ENCODE data around the gene LDHB.

LDHB gene

GRCh38 chr12:21617030-21617429, 40.6 kb downstream of the LDHB start:
- no peak for ATAC-seq
- TF ChIP-seq ISL1 (CRISPR knock-in tag; IDR thresholded peaks at IDR 0.05) (no peak), TCF4 (CRISPR knock-in tag; IDR thresholded peaks at IDR 0.05; ENCODE audit: borderline replicate concordance) (no peak), RARB (CRISPR knock-in tag; IDR thresholded peaks at IDR 0.05) (no peak), ZNF565 (CRISPR knock-in tag; conservative IDR thresholded peaks at IDR 0.05; ENCODE audit: low read depth) (no peak), OSR1 (CRISPR knock-in tag; IDR thresholded peaks at IDR 0.05) (no peak), PPARA (CRISPR knock-in tag; IDR thresholded peaks at IDR 0.05; ENCODE audit: borderline replicate concordance) (no peak)
- TF ChIP-seq, protein P1, sequence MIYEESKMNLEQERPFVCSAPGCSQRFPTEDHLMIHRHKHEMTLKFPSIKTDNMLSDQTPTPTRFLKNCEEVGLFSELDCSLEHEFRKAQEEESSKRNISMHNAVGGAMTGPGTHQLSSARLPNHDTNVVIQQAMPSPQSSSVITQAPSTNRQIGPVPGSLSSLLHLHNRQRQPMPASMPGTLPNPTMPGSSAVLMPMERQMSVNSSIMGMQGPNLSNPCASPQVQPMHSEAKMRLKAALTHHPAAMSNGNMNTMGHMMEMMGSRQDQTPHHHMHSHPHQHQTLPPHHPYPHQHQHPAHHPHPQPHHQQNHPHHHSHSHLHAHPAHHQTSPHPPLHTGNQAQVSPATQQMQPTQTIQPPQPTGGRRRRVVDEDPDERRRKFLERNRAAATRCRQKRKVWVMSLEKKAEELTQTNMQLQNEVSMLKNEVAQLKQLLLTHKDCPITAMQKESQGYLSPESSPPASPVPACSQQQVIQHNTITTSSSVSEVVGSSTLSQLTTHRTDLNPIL (CRISPR knock-in tag; IDR thresholded peaks at IDR 0.05; ENCODE audit: low read depth) = no peak

- TF ChIP-seq RARB (CRISPR knock-in tag; IDR thresholded peaks at IDR 0.05) (no peak), ZFP3 (CRISPR knock-in tag; IDR thresholded peaks at IDR 0.05) (no peak), SNAI2 (CRISPR knock-in tag; IDR thresholded peaks at IDR 0.05) (no peak), OSR1 (CRISPR knock-in tag; IDR thresholded peaks at IDR 0.05) (no peak), CSDC2 (CRISPR knock-in tag; IDR thresholded peaks at IDR 0.05) (no peak), GLIS3 (CRISPR knock-in tag; IDR thresholded peaks at IDR 0.05) (no peak), ESRRG (CRISPR knock-in tag; IDR thresholded peaks at IDR 0.05) (no peak), ZNF8 (CRISPR knock-in tag; IDR thresholded peaks at IDR 0.05) (no peak), PATZ1 (CRISPR knock-in tag; IDR thresholded peaks at IDR 0.05; ENCODE audit: borderline replicate concordance) (no peak)
- TF ChIP-seq, protein P2, sequence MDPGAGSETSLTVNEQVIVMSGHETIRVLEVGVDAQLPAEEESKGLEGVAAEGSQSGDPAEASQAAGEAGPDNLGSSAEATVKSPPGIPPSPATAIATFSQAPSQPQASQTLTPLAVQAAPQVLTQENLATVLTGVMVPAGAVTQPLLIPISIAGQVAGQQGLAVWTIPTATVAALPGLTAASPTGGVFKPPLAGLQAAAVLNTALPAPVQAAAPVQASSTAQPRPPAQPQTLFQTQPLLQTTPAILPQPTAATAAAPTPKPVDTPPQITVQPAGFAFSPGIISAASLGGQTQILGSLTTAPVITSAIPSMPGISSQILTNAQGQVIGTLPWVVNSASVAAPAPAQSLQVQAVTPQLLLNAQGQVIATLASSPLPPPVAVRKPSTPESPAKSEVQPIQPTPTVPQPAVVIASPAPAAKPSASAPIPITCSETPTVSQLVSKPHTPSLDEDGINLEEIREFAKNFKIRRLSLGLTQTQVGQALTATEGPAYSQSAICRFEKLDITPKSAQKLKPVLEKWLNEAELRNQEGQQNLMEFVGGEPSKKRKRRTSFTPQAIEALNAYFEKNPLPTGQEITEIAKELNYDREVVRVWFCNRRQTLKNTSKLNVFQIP (CRISPR knock-in tag; IDR thresholded peaks at IDR 0.05; ENCODE audit: borderline replicate concordance, low read depth) = no peak
- TF ChIP-seq, protein P1 (CRISPR knock-in tag; IDR thresholded peaks at IDR 0.05; ENCODE audit: low read depth) = no peak
- TF ChIP-seq, protein P3, sequence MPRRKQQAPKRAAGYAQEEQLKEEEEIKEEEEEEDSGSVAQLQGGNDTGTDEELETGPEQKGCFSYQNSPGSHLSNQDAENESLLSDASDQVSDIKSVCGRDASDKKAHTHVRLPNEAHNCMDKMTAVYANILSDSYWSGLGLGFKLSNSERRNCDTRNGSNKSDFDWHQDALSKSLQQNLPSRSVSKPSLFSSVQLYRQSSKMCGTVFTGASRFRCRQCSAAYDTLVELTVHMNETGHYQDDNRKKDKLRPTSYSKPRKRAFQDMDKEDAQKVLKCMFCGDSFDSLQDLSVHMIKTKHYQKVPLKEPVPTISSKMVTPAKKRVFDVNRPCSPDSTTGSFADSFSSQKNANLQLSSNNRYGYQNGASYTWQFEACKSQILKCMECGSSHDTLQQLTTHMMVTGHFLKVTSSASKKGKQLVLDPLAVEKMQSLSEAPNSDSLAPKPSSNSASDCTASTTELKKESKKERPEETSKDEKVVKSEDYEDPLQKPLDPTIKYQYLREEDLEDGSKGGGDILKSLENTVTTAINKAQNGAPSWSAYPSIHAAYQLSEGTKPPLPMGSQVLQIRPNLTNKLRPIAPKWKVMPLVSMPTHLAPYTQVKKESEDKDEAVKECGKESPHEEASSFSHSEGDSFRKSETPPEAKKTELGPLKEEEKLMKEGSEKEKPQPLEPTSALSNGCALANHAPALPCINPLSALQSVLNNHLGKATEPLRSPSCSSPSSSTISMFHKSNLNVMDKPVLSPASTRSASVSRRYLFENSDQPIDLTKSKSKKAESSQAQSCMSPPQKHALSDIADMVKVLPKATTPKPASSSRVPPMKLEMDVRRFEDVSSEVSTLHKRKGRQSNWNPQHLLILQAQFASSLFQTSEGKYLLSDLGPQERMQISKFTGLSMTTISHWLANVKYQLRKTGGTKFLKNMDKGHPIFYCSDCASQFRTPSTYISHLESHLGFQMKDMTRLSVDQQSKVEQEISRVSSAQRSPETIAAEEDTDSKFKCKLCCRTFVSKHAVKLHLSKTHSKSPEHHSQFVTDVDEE (CRISPR knock-in tag; IDR thresholded peaks at IDR 0.05) = no peak
- ATAC-seq = no peak
These were observed 42.2 kb downstream of the LDHB start for GRCh38 chr12:21615431-21615830.

DNA sequence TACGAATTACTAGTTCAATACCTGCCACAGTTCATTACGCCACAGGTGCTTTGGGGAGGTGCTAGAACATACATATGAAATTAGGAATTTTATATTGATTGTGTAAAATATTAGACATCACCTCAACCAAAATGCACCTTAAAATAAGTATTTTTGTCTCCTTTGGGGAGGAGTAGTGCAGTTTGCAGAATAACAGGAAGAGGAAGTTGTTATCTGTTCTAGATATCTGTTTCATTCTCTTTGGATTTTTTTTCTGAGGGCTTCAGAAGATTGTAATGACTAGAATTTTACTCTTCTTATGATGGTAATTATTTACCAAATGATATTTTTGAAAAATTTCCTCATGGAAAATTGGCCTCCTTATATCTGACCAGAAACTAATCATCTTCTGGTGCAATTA, 43.1 kb downstream of the LDHB start:
- ATAC-seq = no peak
- TF ChIP-seq ZFP3 (CRISPR knock-in tag; IDR thresholded peaks at IDR 0.05) (no peak), TCF4 (CRISPR knock-in tag; IDR thresholded peaks at IDR 0.05; ENCODE audit: borderline replicate concordance) (no peak), ZNF565 (CRISPR knock-in tag; conservative IDR thresholded peaks at IDR 0.05; ENCODE audit: low read depth) (no peak), PPARA (CRISPR knock-in tag; IDR thresholded peaks at IDR 0.05; ENCODE audit: borderline replicate concordance) (no peak), CSDC2 (CRISPR knock-in tag; IDR thresholded peaks at IDR 0.05) (no peak), ARNTL (CRISPR knock-in tag; IDR thresholded peaks at IDR 0.05; ENCODE audit: borderline replicate concordance, low read depth) (no peak), ZFP30 (CRISPR knock-in tag; IDR thresholded peaks at IDR 0.05) (no peak), ZNF8 (CRISPR knock-in tag; IDR thresholded peaks at IDR 0.05) (no peak), GLIS3 (CRISPR knock-in tag; IDR thresholded peaks at IDR 0.05) (no peak), ZNF70 (CRISPR knock-in tag; IDR thresholded peaks at IDR 0.05) (no peak), PATZ1 (CRISPR knock-in tag; IDR thresholded peaks at IDR 0.05; ENCODE audit: borderline replicate concordance) (no peak), TOX (CRISPR knock-in tag; IDR thresholded peaks at IDR 0.05; ENCODE audit: borderline replicate concordance) (no peak), RARB (CRISPR knock-in tag; IDR thresholded peaks at IDR 0.05) (no peak), BACH2 (CRISPR knock-in tag; IDR thresholded peaks at IDR 0.05; ENCODE audit: borderline replicate concordance) (no peak), OSR1 (CRISPR knock-in tag; IDR thresholded peaks at IDR 0.05) (no peak), ISL1 (CRISPR knock-in tag; IDR thresholded peaks at IDR 0.05) (no peak), ESRRG (CRISPR knock-in tag; IDR thresholded peaks at IDR 0.05) (no peak)
- TF ChIP-seq, protein P2 (CRISPR knock-in tag; IDR thresholded peaks at IDR 0.05; ENCODE audit: borderline replicate concordance, low read depth) = no peak
- TF ChIP-seq, protein P1 (CRISPR knock-in tag; IDR thresholded peaks at IDR 0.05; ENCODE audit: low read depth) = no peak
